Heart left ventricle (tissue), 16 donors: ENCODE results near the gene E2F1. TPM values are rescaled to one million over a fixed set of nuclear protein-coding genes. Genes with fewer than 3 reads are reported as not detected.

Experiments
- ATAC-seq, 4 donors: fragments of 200-7000 bp; cut with Tn5 transposase; one replicate each; pipeline ENCODE4 v1.9.1; 2020 to 2022; ENCODE audit warnings: moderate library complexity in 4 of 4, mild to moderate bottlenecking in 3 of 4, moderate number of reproducible peaks in 1 of 4
- DNase-seq, 5 donors: peaks; one replicate each; pipeline ENCODE4 v3.0.0-alpha.2; 2020
- H3K27ac ChIP-seq, 12 donors: fragments of 200-600 bp; sonication (generic) in 4 of 12; one replicate each; pipeline versions ENCODE4 v1.5.0 to v1.8.0; 2016 to 2022; ENCODE audit warnings: mild to moderate bottlenecking in 2 of 12
- H3K27me3 ChIP-seq, 9 donors: fragments of 200-600 bp; sonication (generic) in 2 of 9; one replicate each; pipeline versions ENCODE4 v1.5.1 to v1.8.0; 2016 to 2022; ENCODE audit warnings: mild to moderate bottlenecking in 3 of 9
- H3K36me3 ChIP-seq, 9 donors: fragments of 200-600 bp; sonication (generic) in 2 of 9; one replicate each; pipeline versions ENCODE4 v1.5.0 to v1.8.0; 2018 to 2022; ENCODE audit warnings: mild to moderate bottlenecking in 2 of 9
- H3K4me1 ChIP-seq, 12 donors: fragments of 200-600 bp; sonication (generic) in 4 of 12; one replicate each; pipeline versions ENCODE4 v1.5.0 to v1.8.0; 2016 to 2022; ENCODE audit warnings: mild to moderate bottlenecking in 3 of 12
- H3K4me3 ChIP-seq, 12 donors: fragments of 200-600 bp; sonication (generic) in 4 of 12; one replicate each; pipeline versions ENCODE4 v1.5.0 to v1.8.0; 2017 to 2022; ENCODE audit warnings: mild to moderate bottlenecking in 9 of 12, moderate library complexity in 4 of 12
- H3K9me3 ChIP-seq, 12 donors: fragments of 200-600 bp; sonication (generic) in 4 of 12; one replicate each; pipeline versions ENCODE4 v1.5.0 to v1.8.0; 2016 to 2022; ENCODE audit warnings: mild to moderate bottlenecking in 1 of 12
- CTCF ChIP-seq, 12 donors: fragments of 200-600 bp; sonication (generic) in 4 of 12; IDR thresholded peaks; one replicate each; pipeline versions ENCODE4 v1.5.0 to v1.8.0; 2018 to 2022; ENCODE audit warnings: antibody characterized with exemption in 12 of 12, mild to moderate bottlenecking in 5 of 12
- POLR2A ChIP-seq, 2 donors: fragments of 450-650 bp; IDR thresholded peaks; one replicate each; pipeline ENCODE4 v1.6.1; 2017; ENCODE audit warnings: antibody characterized with exemption in 2 of 2, mild to moderate bottlenecking in 2 of 2, moderate library complexity in 2 of 2
- WGBS, 4 donors: extraction: QIAGEN DNeasy Blood & Tissue Kit in 2 of 4; methylation state at CpG; one replicate each; pipeline versions ENCODE4 v1.1.5 to v1.1.7; 2013 to 2018; 5-methylcytosine and 5-hydroxymethylcytosine counted together
- intact Hi-C, 10 donors: fragments of 100-400 bp; cut with DNase I; formaldehyde crosslinking; loops; one replicate each; pipeline versions ENCODE4 v1.11.1 to v1.14.2; 2022
- polyA plus RNA-seq, 2 donors: library from polyadenylated mRNA; stranded (reverse); fragments of 200-250 nt; gene quantifications; one replicate each; pipeline ENCODE4 v1.2.3, GENCODE V29; 2013
- total RNA-seq, 9 donors: library from RNA; depleted of rRNA in 2 of 9; stranded (reverse); fragments of >200 nt in 2 of 9; fragmentation: NEBNext Ultra II Directional in 3 of 9; extraction: Animal tissue kit (Norgen Biotek cat#: 25700) in 3 of 9; gene quantifications; one replicate each; pipeline versions ENCODE4 v1.1.0 to v1.2.4, GENCODE V29; 2016 to 2023
- donor health status: ischemic (EF 13 %, LVEDD 7.1; RV severe dilation, severe dysfunction).
- donor health status: healthy with polysubstance abuse.
- donor health status: DM: no; HTN: yes; CAD: no.
- donor health status: DM: no; HTN: no; CAD: no.
- donor health status: ischemic (EF 25% LVEDD 6.9; RV normal size, moderate dysfunction).
- donor health status: ischemic (EF 25% LVEDD 5.7; RV mildly dilated, moderate dysfunction).
- donor health status: healthy.
- donor health status: DM: yes; HTN: yes; CAD: no.
- donor health status: ischemic (EF 35%, LVEDD 5.7; RV mildly dilated, moderate dysfunction).
- donor health status: nonischemic (EF 11% LVEDD 7.7; RV severe dilation, severe dysfunction).
- donor health status: DM: yes; HTN: yes; CAD: no.
- donor health status: PGD.
- donor health status: ischemic (EF 29% LVEDD 5.4; RV normal size, mild dysfunction).
- donor health status: nonischemic (EF 23%, LVEDD 6.1; RV moderate dilation, normal function).

E2F1 gene
- total and polyA plus RNA-seq, 11 donors: 0.32 to 6.4 (median 1.1) TPM

GRCh38 chr20:33732166-33732970 lies 46.2 kb upstream of the E2F1 start:
- DNase-seq (peak in 4 of 5 donors; percentile 89 to 95 (median 92)), ATAC-seq (peak; percentile 60 to 87 (median 79))
- Histone ChIP-seq H3K9me3 (peaks cover 0 to 20% (median 15%) of the 10 kb centered on the region in 12 donors), H3K36me3 (no peaks in the 10 kb centered on the region), H3K27ac (peak overlapping the region; percentile 86 to 99 (median 92)), H3K4me1 (peaks cover 0 to 29% (median 20%) of the 10 kb centered on the region in 12 donors), H3K4me3 (peak overlapping the region; percentile 47 to 71 (median 64)), H3K27me3 (no peaks in the 10 kb centered on the region)
- intact Hi-C loops: loop anchor here in 6 of 10 donors (2.0 to 5.0 kb wide), 6 partner anchors 60 to 275 kb away; partner anchors contain the start of genes NECAB3 (in 2 of the 6), RALY (in 2 of the 6), ACTL10 (in 1 of the 6) and CHMP4B (in 1 of the 6)
- WGBS, 4 donors: 2 to 5% (median 2%) methylated on average over 24 to 68 of the region's 68 CpGs
- TF ChIP-seq CTCF (IDR thresholded peaks at IDR 0.05): no peak
- no peak for TF ChIP-seq POLR2A (IDR thresholded peaks at IDR 0.05)

GRCh38 chr20:33731693-33732165 lies 45.5 kb upstream of the E2F1 start, which contains the start of gene ZNF341:
TSS of gene ZNF341 (plus strand) at chr20:33731996. CDS start at chr20:33732022, 26 bp downstream.
- Histone ChIP-seq H3K4me1 (peaks cover 0 to 29% (median 20%) of the 10 kb centered on the region in 12 donors), H3K36me3 (no peaks in the 10 kb centered on the region), H3K27me3 (no peaks in the 10 kb centered on the region), H3K9me3 (peaks cover 0 to 13% (median 9%) of the 10 kb centered on the region in 12 donors), H3K27ac (peak within 1 kb of the TSS; percentile 86 to 99 (median 92)), H3K4me3 (peak within 1 kb of the TSS; percentile 47 to 71 (median 64))
- DNase-seq (peak; percentile 88 to 94 (median 92)), ATAC-seq (peak; percentile 72 to 91 (median 88))
- 2 to 11% (median 3%) methylated on average over 17 to 57 of the region's 57 CpGs for WGBS, 4 donors
- intact Hi-C loops: loop anchor here in 6 of 10 donors (2.0 to 5.0 kb wide), 6 partner anchors 59 to 274 kb away; partner anchors contain the start of genes NECAB3 (in 2 of the 6), RALY (in 2 of the 6), ACTL10 (in 1 of the 6) and CHMP4B (in 1 of the 6)
- TF ChIP-seq CTCF (IDR thresholded peaks at IDR 0.05): peak; percentile 82 to 97 (median 90)
- no peak for TF ChIP-seq POLR2A (IDR thresholded peaks at IDR 0.05)

- peak overlapping the region; percentile 86 to 99 (median 92) for H3K27ac ChIP-seq
- H3K27me3 ChIP-seq: no peaks in the 10 kb centered on the region
- WGBS, 4 donors: 77 to 81% (median 80%) methylated on average over 18 of the region's 18 CpGs
- no peak for TF ChIP-seq CTCF (IDR thresholded peaks at IDR 0.05)
- TF ChIP-seq POLR2A (IDR thresholded peaks at IDR 0.05): no peak
- peaks cover 0 to 29% (median 20%) of the 10 kb centered on the region in 12 donors for H3K4me1 ChIP-seq
- intact Hi-C loops: loop anchor here in 6 of 10 donors (5.0 kb wide), 5 partner anchors 59 to 274 kb away; partner anchors contain the start of genes NECAB3 (in 2 of the 6), ACTL10 (in 1 of the 6), CHMP4B (in 1 of the 6) and RALY (in 1 of the 6)
- H3K9me3 ChIP-seq: peaks cover 0 to 7% (median 3%) of the 10 kb centered on the region in 12 donors
- DNase-seq: no peak
- H3K4me3 ChIP-seq: peak overlapping the region; percentile 42 to 71 (median 64)
- peak in 3 of 4 donors; percentile 1 to 6 (median 5) for ATAC-seq
- H3K36me3 ChIP-seq: no peaks in the 10 kb centered on the region
Observed at GRCh38 chr20:33730946-33731692, 44.9 kb upstream of the E2F1 start.
